SK-N-SH (cell line): ENCODE measurements around the gene RPL18.

ENCODE experiments used
- CTCF ChIP-seq: fragments of 200-600 bp; sonication (generic); IDR thresholded peaks from 2 replicates; pipeline ENCODE4 v1.6.1; 2017; ENCODE audit warnings: antibody characterized with exemption, mild to moderate bottlenecking, moderate library complexity
- EP300 ChIP-seq, 2 experiments: IDR thresholded peaks; 2 replicates each; pipeline versions ENCODE4 v1.4.0 to v1.6.1; 2012; ENCODE audit warnings: borderline replicate concordance in 1 of 2, low read depth in 1 of 2, low read length in 1 of 2
- FOXJ3 ChIP-seq: sonication (generic); formaldehyde crosslinking; IDR thresholded peaks from 2 replicates; pipeline ENCODE4 v1.5.1; 2020; ENCODE audit warnings: mild to moderate bottlenecking, missing genetic modification reagents
- FOXM1 ChIP-seq: IDR thresholded peaks from 2 replicates; pipeline ENCODE4 v1.4.0; 2012; ENCODE audit warnings: low read depth, mild to moderate bottlenecking
- MAX ChIP-seq: IDR thresholded peaks from 2 replicates; pipeline ENCODE4 v1.4.0; 2012; ENCODE audit warnings: low read depth
- NRF1 ChIP-seq: IDR thresholded peaks from 2 replicates; pipeline ENCODE4 v1.6.1; 2012; ENCODE audit warnings: low read depth, mild to moderate bottlenecking, low read length
- RAD21 ChIP-seq: IDR thresholded peaks from 2 replicates; pipeline ENCODE4 v1.6.1; 2012; ENCODE audit warnings: mild to moderate bottlenecking, low read length
- REST ChIP-seq: IDR thresholded peaks from 2 replicates; pipeline ENCODE4 v1.6.1; 2012; ENCODE audit warnings: mild to moderate bottlenecking, low read depth, low read length, moderate library complexity
- RXRA ChIP-seq: IDR thresholded peaks from 2 replicates; pipeline ENCODE4 v1.4.0; 2012; ENCODE audit warnings: low read depth, mild to moderate bottlenecking, borderline replicate concordance
- SIN3A ChIP-seq: IDR thresholded peaks from 2 replicates; pipeline ENCODE4 v1.6.1; 2012; ENCODE audit warnings: low read depth, mild to moderate bottlenecking, low read length, moderate library complexity, borderline replicate concordance
- TAF1 ChIP-seq: IDR thresholded peaks from 2 replicates; pipeline ENCODE4 v1.6.1; 2012; ENCODE audit warnings: low read depth, mild to moderate bottlenecking, low read length, moderate library complexity, borderline replicate concordance
- TEAD4 ChIP-seq: IDR thresholded peaks from 2 replicates; pipeline ENCODE4 v1.4.0; 2012; ENCODE audit warnings: mild to moderate bottlenecking, borderline replicate concordance; ENCODE audit not compliant: insufficient read depth
- USF2 ChIP-seq: fragments of 150-350 bp; IDR thresholded peaks from 2 replicates; pipeline ENCODE4 v1.6.1; 2017; ENCODE audit warnings: antibody characterized with exemption, low read length, low read depth, borderline replicate concordance
- ZBTB33 ChIP-seq: IDR thresholded peaks from 2 replicates; pipeline ENCODE4 v1.4.0; 2012; ENCODE audit warnings: low read depth, borderline replicate concordance

- TF ChIP-seq TAF1 (no peak), ZBTB33 (no peak), CTCF (no peak), SIN3A (no peak), REST (no peak), TEAD4 (no peak), USF2 (no peak), NRF1 (no peak), EP300 (IDR thresholded peaks at IDR 0.05; ENCODE audit: borderline replicate concordance in 1 of 2, low read depth in 1 of 2, low read length in 1 of 2) (no peak), FOXJ3 (CRISPR knock-in tag) (no peak), RAD21 (no peak), FOXM1 (no peak), MAX (no peak), RXRA (no peak)
Measured at GRCh38 chr19:48628486-48629296, 9.7 kb upstream of the RPL18 start.
